ENCODE data around the gene TAP2.

TAP2 gene

DNA sequence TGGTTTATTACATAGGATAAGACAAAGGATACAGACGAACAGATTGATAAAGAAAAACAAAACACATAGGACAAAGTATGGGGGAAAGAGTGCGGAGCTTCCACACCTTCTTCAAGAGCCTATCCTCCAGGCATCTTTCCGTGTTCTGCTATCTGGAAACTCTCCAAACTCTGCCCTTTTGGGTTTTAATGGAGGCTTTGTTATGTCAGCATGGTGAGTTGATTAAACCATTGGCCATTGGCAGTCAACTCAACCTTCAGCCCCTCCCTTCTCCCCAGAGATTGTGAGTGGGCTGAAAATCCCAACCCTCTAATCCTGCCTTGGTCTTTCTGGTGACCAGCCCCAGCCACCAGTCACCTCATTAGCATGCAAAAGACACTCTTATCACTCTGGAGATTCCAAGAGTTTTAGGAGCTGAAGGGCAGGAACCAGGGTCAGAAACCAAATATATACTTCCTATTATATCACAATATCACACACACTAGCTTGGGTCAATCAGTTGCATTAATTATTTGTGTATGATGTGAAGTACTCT lies 45.6 kb downstream of the TAP2 start:
- no peak for DNase-seq (ENCODE audit: low read depth)

DNA sequence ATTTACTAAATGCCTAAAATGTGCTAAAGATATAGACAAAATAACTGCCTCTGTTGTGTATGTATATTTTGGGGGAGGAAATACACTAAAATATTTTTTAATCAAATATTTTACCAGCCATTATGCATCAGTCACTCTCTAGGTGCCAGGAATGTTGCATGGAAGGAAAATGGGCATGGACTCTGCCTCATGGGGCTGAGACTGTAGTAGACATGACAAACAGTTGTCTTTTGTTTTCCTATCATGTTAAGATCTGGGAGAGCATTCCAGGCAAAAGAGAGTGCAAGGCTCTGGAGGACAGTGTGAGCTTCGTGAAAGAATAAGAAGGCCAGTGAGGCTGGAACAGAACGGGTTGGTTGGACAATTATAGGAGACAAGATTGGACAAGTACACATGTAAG lies 48.2 kb downstream of the TAP2 start:
- DNase-seq (ENCODE audit: low read depth) = no peak

Measured in GM04503 (cell line).